NOMO-1 treated with dmso at 0.1 percent for 144 hours (cell line): ENCODE measurements around the gene ATG3.
"Not testable (repeated sequence)": the region's sequence is repeated elsewhere in the genome, so short reads cannot be mapped to it uniquely, and the experiment has no call there.

ENCODE experiments used
- DNase-seq: peaks from one replicate; lab custom pipeline; 2025; ENCODE audit not compliant: unreplicated experiment; lab: John Stamatoyannopoulos, UW

ATG3 gene

GRCh38 chr3:112503304-112503972, 58.3 kb downstream of the ATG3 start:
- DNase-seq = no peak

- DNase-seq = no peak
These were observed 61.1 kb downstream of the ATG3 start for GRCh38 chr3:112500621-112501020.

DNA sequence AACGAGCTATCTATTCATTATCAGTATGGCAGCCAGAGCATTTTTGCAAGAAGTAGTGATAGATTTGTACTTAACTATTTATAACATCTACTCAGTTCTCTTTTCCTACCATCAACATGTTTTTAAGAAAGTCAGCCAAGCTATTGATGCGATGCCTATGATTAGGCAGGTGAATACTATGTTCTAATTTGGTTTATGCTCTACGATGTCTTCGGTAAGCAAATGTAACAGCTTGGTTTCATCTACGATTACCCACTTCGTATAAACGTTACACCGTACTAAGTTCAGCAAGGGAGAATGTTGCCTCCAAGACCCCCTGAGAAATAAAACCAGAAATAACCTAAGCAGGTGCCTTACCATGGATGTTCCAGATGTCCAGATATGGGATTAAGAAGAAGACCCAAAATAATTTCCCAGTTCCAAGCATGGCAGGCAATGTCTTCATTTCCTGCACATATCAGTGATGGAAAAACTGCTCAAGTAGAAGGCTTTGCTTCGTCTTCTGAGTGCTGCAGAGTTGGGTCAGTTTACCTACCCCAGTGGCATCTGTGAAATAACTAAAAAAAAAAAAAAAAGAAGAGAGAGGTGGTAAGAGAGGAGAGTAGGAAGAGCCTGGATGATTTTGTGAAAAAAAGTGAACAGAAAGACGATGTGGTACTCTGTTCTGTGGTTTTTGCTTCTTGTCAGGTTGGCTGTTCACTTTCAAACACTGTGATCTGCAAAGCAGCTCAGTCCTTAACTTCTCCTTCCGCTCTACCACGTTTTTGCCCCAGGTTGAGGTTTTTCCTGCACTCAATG, 62.6 kb downstream of the ATG3 start, which contains the start of gene BTLA:
BTLA (minus strand) TSS at position 559 of the 798 bp plus-strand sequence; CDS start at position 445, 114 bp downstream.
- DNase-seq = peak; percentile 28

GRCh38 chr3:112497897-112498548, 63.7 kb downstream of the ATG3 start:
- DNase-seq = peak; percentile 68

DNA sequence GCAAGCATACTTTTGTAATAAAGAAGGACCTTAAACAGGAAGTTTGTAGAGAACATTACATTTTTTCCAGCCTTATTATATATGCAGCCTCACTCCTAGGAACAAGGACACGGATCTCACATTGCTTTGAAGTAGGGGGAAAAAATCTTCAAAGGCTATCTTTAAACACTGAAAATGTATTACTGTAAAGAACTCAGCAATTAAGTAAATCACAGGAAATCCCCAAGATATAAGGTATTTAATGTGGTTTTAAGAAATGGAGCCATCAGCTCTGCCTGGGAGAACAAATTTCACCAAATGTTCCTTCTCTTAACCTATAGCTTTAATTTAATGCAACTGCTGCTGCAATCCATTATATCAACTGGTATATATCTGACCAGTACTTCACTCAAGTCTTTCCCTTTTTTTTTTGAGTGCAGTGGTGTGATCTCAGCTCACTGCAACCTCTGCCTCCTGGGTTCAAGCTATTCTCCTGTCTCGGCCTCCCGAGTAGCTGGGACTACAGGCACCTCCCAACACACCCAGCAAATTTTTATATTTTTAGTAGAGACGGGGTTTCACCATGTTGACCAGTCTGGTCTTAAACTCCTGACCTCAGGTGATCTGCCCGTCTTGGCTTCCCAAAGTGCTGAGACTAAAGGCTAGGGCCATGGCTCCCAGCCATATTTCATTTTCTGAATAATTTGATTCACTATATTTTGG, 65.2 kb downstream of the ATG3 start:
- DNase-seq = no peak

DNA sequence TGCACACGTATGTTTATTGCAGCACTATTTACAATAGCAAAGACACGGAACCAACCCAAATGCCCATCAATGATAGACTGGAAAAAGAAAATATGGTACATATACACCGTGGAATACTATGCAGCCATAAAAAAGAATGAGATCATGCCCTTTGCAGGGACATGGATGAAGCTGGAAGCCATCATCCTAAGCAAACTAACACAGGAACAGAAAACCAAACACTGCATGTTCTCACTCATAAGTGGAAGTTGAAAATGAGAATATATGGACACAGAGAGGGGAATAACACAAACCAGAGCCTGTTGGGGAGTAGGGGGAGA, 67.4 kb downstream of the ATG3 start:
- not testable (repeated sequence) for DNase-seq

GRCh38 chr3:112492124-112492523, 69.6 kb downstream of the ATG3 start:
- DNase-seq = no peak

GRCh38 chr3:112491373-112491772, 70.4 kb downstream of the ATG3 start:
- DNase-seq = no peak

DNA sequence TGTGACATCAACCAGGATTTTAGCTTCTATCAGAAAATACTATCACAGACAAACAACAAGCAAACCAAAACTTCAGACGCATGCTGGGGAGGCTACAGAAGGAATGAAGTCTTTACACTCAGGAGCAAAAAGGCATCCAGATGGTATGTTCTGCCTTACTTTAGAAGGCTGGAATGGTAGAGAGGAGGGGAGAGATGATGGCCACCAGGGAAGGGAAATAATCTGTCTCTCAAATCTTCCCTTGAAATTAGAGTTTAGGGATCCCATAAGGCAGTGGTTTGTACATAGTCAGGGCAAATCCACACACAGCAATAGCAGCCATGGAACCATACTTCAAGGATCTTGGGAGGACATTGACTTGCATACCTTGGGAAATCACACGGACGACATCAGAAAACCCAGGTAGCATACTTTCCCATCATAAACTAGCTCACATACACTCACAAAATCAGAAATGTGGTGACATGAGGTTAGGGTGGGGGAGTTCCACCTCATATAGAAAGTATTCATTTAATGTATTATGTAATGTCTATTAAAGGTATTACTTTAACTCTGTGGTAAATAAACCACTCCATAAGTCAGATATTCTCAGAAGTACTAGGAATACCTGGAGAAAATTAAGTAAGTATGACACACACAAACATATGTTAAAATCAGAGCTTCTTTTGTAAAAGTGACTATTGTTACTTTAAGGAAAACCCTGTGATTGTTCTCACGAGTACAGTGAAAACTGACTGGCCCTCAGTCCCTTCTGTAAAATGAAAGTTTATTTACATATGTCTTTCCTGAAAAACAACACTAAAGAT, 71.9 kb downstream of the ATG3 start:
- DNase-seq = no peak

DNA sequence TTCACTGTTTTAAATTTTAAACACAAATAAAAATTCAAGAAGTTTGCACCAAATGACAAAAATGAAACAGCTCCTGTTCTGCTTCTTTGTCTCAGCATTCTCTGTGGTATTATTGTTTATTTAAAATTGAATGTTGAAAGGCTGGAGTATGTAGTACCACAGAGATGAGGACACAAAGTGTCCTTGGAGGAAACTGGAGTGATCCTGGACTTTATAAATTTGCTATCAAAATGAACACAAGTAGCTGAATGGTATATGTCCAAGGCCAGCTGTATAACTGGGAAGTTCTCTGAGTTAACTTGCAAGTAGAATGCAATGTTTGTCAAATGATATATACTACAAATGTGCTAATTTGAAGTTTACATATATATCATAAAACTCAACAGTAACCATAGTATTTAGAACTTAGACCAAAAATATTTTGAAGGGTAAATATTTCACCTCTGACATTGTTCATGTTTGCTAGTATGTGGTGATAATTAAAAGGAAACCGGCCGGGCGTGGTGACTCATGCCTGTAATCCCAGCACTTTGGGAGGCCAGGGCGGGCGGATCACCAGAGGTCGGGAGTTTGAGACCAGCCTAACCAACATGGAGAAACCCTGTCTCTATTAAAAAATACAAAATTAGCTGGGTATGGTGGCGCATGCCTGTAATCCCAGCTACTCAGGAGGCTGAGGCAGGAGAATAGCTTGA, 74.8 kb downstream of the ATG3 start:
- DNase-seq = no peak

DNA sequence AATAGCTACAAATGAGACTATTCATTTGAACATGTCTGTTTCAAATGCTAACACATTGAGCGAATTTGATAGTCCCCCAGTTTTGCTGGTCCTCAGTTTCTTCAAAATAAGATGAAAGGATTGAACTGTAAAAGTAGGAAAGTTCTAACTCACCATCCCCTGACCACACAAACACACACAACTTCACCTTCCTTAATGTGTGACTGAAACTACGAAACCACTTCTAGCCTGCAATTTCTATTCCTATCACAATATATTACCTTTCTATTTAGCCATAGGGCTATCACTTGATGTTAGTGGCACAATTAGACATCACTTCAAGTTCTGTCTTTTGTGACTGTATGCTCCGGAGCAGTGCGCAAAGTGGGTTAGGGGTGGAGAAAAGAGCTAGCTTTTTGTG, 77.4 kb downstream of the ATG3 start:
- DNase-seq = no peak

DNA sequence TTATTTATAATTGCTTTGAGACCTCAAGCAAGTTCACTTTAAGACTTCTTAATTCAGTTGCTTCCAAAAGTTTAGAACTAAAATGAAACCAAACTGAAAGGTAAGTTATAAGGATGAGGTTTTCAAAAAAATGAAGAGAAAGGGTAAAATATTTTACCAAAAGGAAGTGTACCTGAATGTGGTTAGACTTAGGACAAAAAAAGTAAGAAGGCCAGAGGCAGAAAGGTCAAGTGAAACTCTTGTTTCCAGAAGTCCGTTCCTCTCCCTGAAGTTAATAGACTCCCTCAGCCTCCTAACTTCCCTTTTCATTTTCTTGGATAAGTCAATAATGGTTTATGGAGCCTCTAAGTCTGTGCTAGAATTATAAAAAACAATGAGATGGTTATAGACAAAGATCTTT, 79.1 kb downstream of the ATG3 start:
- no peak for DNase-seq
